HAP-1 (cell line): Measurements from ENCODE around the gene INPP5D.

Experiments used
- DNase-seq, 2 experiments: peaks; one replicate each; pipeline ENCODE4 v3.0.0-alpha.2; 2016 to 2020; ENCODE audit warnings: low spot score in 2 of 2
- H3K27me3 ChIP-seq: fragments of 250-450 bp; sonication (Bioruptor Pico); 2 replicates; pipeline ENCODE4 v1.5.1; 2020; ENCODE audit warnings: low read depth, mild to moderate bottlenecking, moderate library complexity
- H3K36me3 ChIP-seq: fragments of 250-450 bp; sonication (Bioruptor Pico); replicated peaks from 2 replicates; pipeline ENCODE4 v1.5.1; 2020; ENCODE audit warnings: mild to moderate bottlenecking
- H3K4me1 ChIP-seq: fragments of 250-450 bp; sonication (Bioruptor Pico); 2 replicates; pipeline ENCODE4 v1.5.1; 2020; ENCODE audit warnings: mild to moderate bottlenecking
- H3K4me3 ChIP-seq: fragments of 250-450 bp; sonication (Bioruptor Pico); 2 replicates; pipeline ENCODE4 v1.5.1; 2020; ENCODE audit warnings: mild to moderate bottlenecking, moderate library complexity
- H3K9me3 ChIP-seq: fragments of 250-450 bp; sonication (Bioruptor Pico); 2 replicates; pipeline ENCODE4 v1.5.1; 2020; ENCODE audit warnings: mild to moderate bottlenecking, moderate library complexity
- in situ Hi-C: fragments of 300-500 bp; cut with MboI; formaldehyde crosslinking; loops from 3 replicates; pipeline ENCODE4 v1.14.3; 2020; ENCODE audit warnings: low sequenced_read_pairs, inconsistent platforms, mixed read lengths

INPP5D gene

GRCh38 chr2:233240897-233241296, 180.8 kb downstream of the INPP5D start:
- H3K4me3 ChIP-seq: no peak overlapping the region
- DNase-seq: no peak
- no peaks in the 10 kb centered on the region for H3K4me1 ChIP-seq
- H3K9me3 ChIP-seq: no peaks in the 10 kb centered on the region
- in situ Hi-C loops: no loop called here
- H3K36me3 ChIP-seq: no peaks in the 10 kb centered on the region
- no peaks in the 10 kb centered on the region for H3K27me3 ChIP-seq

GRCh38 chr2:233241803-233242202, 181.7 kb downstream of the INPP5D start:
- Histone ChIP-seq H3K36me3 (no peaks in the 10 kb centered on the region), H3K4me3 (no peak overlapping the region), H3K4me1 (no peaks in the 10 kb centered on the region), H3K9me3 (no peaks in the 10 kb centered on the region), H3K27me3 (no peaks in the 10 kb centered on the region)
- no peak for DNase-seq
- in situ Hi-C loops: no loop called here

GRCh38 chr2:233242231-233242927, 182.2 kb downstream of the INPP5D start:
- Histone ChIP-seq H3K9me3 (no peaks in the 10 kb centered on the region), H3K27me3 (no peaks in the 10 kb centered on the region), H3K36me3 (no peaks in the 10 kb centered on the region), H3K4me3 (no peak overlapping the region), H3K4me1 (no peaks in the 10 kb centered on the region)
- no peak for DNase-seq
- in situ Hi-C loops: no loop called here

GRCh38 chr2:233243348-233243747, 183.2 kb downstream of the INPP5D start:
- in situ Hi-C loops: no loop called here
- H3K4me1 ChIP-seq: no peaks in the 10 kb centered on the region
- H3K36me3 ChIP-seq: no peaks in the 10 kb centered on the region
- no peak for DNase-seq
- no peaks in the 10 kb centered on the region for H3K9me3 ChIP-seq
- no peak overlapping the region for H3K4me3 ChIP-seq
- no peaks in the 10 kb centered on the region for H3K27me3 ChIP-seq

- no peaks in the 10 kb centered on the region for H3K4me1 ChIP-seq
- H3K27me3 ChIP-seq: no peaks in the 10 kb centered on the region
- no peak overlapping the region for H3K4me3 ChIP-seq
- H3K9me3 ChIP-seq: no peaks in the 10 kb centered on the region
- in situ Hi-C loops: no loop called here
- no peak for DNase-seq
- no peaks in the 10 kb centered on the region for H3K36me3 ChIP-seq
Observed at GRCh38 chr2:233244818-233245217, 184.7 kb downstream of the INPP5D start.

GRCh38 chr2:233245406-233245805, 185.3 kb downstream of the INPP5D start:
- in situ Hi-C loops: no loop called here
- Histone ChIP-seq H3K4me1 (no peaks in the 10 kb centered on the region), H3K4me3 (no peak overlapping the region), H3K36me3 (no peaks in the 10 kb centered on the region), H3K9me3 (no peaks in the 10 kb centered on the region), H3K27me3 (no peaks in the 10 kb centered on the region)
- DNase-seq: no peak

GRCh38 chr2:233247116-233247515, 187.0 kb downstream of the INPP5D start:
- no peaks in the 10 kb centered on the region for H3K9me3 ChIP-seq
- H3K4me1 ChIP-seq: no peaks in the 10 kb centered on the region; the same call in 1 of the 2 replicates
- in situ Hi-C loops: no loop called here
- no peaks in the 10 kb centered on the region; the same call in 1 of the 2 replicates for H3K36me3 ChIP-seq
- no peak overlapping the region for H3K4me3 ChIP-seq
- DNase-seq: no peak
- no peaks in the 10 kb centered on the region for H3K27me3 ChIP-seq

- DNase-seq: no peak
- no peak overlapping the region for H3K4me3 ChIP-seq
- in situ Hi-C loops: no loop called here
Observed at GRCh38 chr2:233247744-233248143, 187.6 kb downstream of the INPP5D start.

GRCh38 chr2:233248999-233249398, 188.9 kb downstream of the INPP5D start:
- H3K36me3 ChIP-seq: peaks cover 6% of the 10 kb centered on the region; the same call in 1 of the 2 replicates
- in situ Hi-C loops: no loop called here
- H3K4me1 ChIP-seq: peaks cover 6% of the 10 kb centered on the region
- H3K9me3 ChIP-seq: no peaks in the 10 kb centered on the region
- no peak for DNase-seq
- H3K4me3 ChIP-seq: no peak overlapping the region
- no peaks in the 10 kb centered on the region for H3K27me3 ChIP-seq

More at GRCh38 chr2:233247744-233248143, 187.6 kb downstream of the INPP5D start:
- H3K4me1 ChIP-seq: peaks cover 2% of the 10 kb centered on the region
- H3K36me3 ChIP-seq: no peaks in the 10 kb centered on the region; the same call in 1 of the 2 replicates
- H3K27me3 ChIP-seq: no peaks in the 10 kb centered on the region
- H3K9me3 ChIP-seq: no peaks in the 10 kb centered on the region

GRCh38 chr2:233250568-233250967, 190.4 kb downstream of the INPP5D start:
- Histone ChIP-seq H3K4me3 (no peak overlapping the region; the same call in 1 of the 2 replicates), H3K9me3 (no peaks in the 10 kb centered on the region), H3K36me3 (peaks cover 12% of the 10 kb centered on the region), H3K27me3 (no peaks in the 10 kb centered on the region), H3K4me1 (peaks cover 6% of the 10 kb centered on the region)
- DNase-seq: no peak
- in situ Hi-C loops: loop anchor here (5.0 to 10.0 kb wide), 2 partner anchors 398 to 646 kb away; no protein-coding TSS in a partner anchor

GRCh38 chr2:233250985-233251305, 190.8 kb downstream of the INPP5D start:
- H3K9me3 ChIP-seq: no peaks in the 10 kb centered on the region
- no peaks in the 10 kb centered on the region for H3K27me3 ChIP-seq
- no peak for DNase-seq
- in situ Hi-C loops: loop anchor here (5.0 to 10.0 kb wide), 2 partner anchors 399 to 646 kb away; no protein-coding TSS in a partner anchor
- peaks cover 16% of the 10 kb centered on the region for H3K36me3 ChIP-seq
- peaks cover 6% of the 10 kb centered on the region for H3K4me1 ChIP-seq
- peak overlapping the region; percentile 99 for H3K4me3 ChIP-seq

- in situ Hi-C loops: loop anchor here (5.0 to 10.0 kb wide), 2 partner anchors 399 to 647 kb away; no protein-coding TSS in a partner anchor
Observed at GRCh38 chr2:233251306-233252116, 191.4 kb downstream of the INPP5D start, which contains the start of gene ATG16L1. TSS of gene ATG16L1 (plus strand) at chr2:233251673. CDS start at chr2:233251828, 155 bp downstream.

GRCh38 chr2:233252227-233252626, 192.1 kb downstream of the INPP5D start:
- H3K4me1 ChIP-seq: peaks cover 6% of the 10 kb centered on the region
- no peak for DNase-seq
- H3K36me3 ChIP-seq: peaks cover 28% of the 10 kb centered on the region
- H3K27me3 ChIP-seq: no peaks in the 10 kb centered on the region
- no peaks in the 10 kb centered on the region for H3K9me3 ChIP-seq
- peak overlapping the region; percentile 99 for H3K4me3 ChIP-seq
- in situ Hi-C loops: loop anchor here (5.0 to 10.0 kb wide), 2 partner anchors 400 to 647 kb away; no protein-coding TSS in a partner anchor

More at GRCh38 chr2:233251306-233252116, 191.4 kb downstream of the INPP5D start, which contains the start of gene ATG16L1:
- H3K36me3 ChIP-seq: peaks cover 21% of the 10 kb centered on the region
- H3K4me1 ChIP-seq: peaks cover 6% of the 10 kb centered on the region
- peak; percentile 95 to 96 for DNase-seq
- H3K9me3 ChIP-seq: no peaks in the 10 kb centered on the region
- H3K4me3 ChIP-seq: peak within 1 kb of the TSS; percentile 99
- H3K27me3 ChIP-seq: no peaks in the 10 kb centered on the region

- Histone ChIP-seq H3K4me3 (no peak overlapping the region), H3K4me1 (peaks cover 6% of the 10 kb centered on the region), H3K9me3 (no peaks in the 10 kb centered on the region), H3K36me3 (peaks cover 50% of the 10 kb centered on the region), H3K27me3 (no peaks in the 10 kb centered on the region)
- no peak for DNase-seq
- in situ Hi-C loops: loop anchor here (10.0 kb wide), 1 partner anchor 650 kb away; no protein-coding TSS in a partner anchor
Observed at GRCh38 chr2:233255151-233255550, 195.0 kb downstream of the INPP5D start.
